Measurements from ENCODE around the gene TEX35.

The TEX35 gene

GRCh38 chr1:178534137-178534868 lies 21.4 kb downstream of the TEX35 start:
- DNase-seq (ENCODE audit: low read depth), result no peak
- H3K4me3 ChIP-seq (ENCODE audit: low read depth, low read length), result no peak overlapping the region

GRCh38 chr1:178536329-178536728 lies 23.4 kb downstream of the TEX35 start:
- DNase-seq (ENCODE audit: low read depth), result no peak
- no peak overlapping the region for H3K4me3 ChIP-seq (ENCODE audit: low read depth, low read length)
- no peak for TF ChIP-seq CTCF (IDR thresholded peaks at IDR 0.05; ENCODE audit: low read depth, low read length, missing control alignments)

More at GRCh38 chr1:178534137-178534868, 21.4 kb downstream of the TEX35 start:
- TF ChIP-seq CTCF (IDR thresholded peaks at IDR 0.05; ENCODE audit: low read depth, low read length, missing control alignments), result no peak

DNA sequence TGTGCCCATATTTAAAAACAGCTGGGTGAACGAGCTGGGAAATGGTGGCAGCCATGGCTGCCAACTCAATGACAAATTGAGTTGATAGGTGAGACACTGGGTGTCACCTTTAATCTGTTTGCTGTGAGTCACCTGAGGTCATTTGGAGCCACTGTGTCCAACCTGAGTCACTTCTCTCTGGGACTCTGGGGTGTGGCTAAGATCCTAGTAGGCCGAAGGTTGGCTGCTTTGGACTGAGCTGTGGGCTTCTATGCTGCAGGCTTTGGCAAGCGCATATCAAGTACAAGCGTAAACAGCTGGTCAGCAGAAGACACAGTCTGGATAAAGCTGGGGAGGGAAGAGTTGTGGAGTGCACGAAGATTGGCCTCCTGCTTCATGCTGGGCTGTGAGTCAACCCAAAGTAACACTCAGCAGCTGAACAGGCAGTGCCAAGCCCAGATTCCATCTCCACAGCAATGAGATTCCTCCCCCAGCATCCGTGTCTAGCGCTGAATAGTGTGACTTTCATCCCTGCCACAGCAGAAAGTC lies 24.0 kb downstream of the TEX35 start:
- no peak overlapping the region for H3K4me3 ChIP-seq (ENCODE audit: low read depth, low read length)
- TF ChIP-seq CTCF (IDR thresholded peaks at IDR 0.05; ENCODE audit: low read depth, low read length, missing control alignments), result no peak
- no peak for DNase-seq (ENCODE audit: low read depth)

DNA sequence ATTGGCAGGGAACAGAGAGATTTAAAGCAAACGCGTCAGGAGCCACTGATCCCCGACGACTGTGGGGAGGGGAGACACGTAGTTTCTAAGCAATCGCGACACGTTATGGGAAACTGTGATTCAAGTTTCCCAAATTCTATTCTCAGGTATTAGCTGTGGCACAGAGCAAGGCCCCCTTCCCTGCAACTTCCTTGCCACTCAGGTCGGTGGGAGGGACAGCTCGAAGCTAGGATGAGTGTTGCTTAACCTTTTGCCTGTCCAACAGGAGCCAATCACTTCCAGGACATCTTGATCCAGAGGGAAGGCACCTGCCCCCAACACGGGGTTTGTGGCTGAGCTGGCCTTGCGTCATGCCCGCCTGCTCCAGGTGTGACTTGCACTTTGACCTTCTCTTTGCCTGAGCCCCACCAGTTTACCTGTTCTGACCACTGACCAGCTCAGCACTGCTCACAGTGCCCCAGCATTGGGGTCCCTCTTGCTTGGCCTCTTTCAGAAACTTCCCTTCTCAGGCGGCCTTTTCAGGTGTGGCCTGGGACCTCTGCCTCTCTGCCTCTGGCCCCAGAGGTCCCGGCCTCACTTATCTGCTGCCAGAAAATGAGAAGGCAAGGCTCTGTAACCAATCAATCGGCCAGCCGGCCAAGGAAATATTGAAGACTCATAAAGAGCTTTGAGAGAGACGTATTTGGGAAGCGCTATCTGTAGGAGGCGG lies 24.6 kb downstream of the TEX35 start:
- no peak overlapping the region for H3K4me3 ChIP-seq (ENCODE audit: low read depth, low read length)
- DNase-seq (ENCODE audit: low read depth), result no peak
- no peak for TF ChIP-seq CTCF (IDR thresholded peaks at IDR 0.05; ENCODE audit: low read depth, low read length, missing control alignments)

- DNase-seq (ENCODE audit: low read depth), result no peak
- TF ChIP-seq CTCF (IDR thresholded peaks at IDR 0.05; ENCODE audit: low read depth, low read length, missing control alignments), result no peak
- H3K4me3 ChIP-seq (ENCODE audit: low read depth, low read length), result no peak overlapping the region
Measured at GRCh38 chr1:178538192-178538916, 25.4 kb downstream of the TEX35 start.

- TF ChIP-seq CTCF (IDR thresholded peaks at IDR 0.05; ENCODE audit: low read depth, low read length, missing control alignments), result no peak
- no peak for DNase-seq (ENCODE audit: low read depth)
- H3K4me3 ChIP-seq (ENCODE audit: low read depth, low read length), result no peak overlapping the region
Measured at GRCh38 chr1:178539291-178539690, 26.4 kb downstream of the TEX35 start.
